Measurements from ENCODE around the gene SLC35F4. TPM values are rescaled to one million over a fixed set of nuclear protein-coding genes. Genes with fewer than 3 reads are reported as not detected.

Gene SLC35F4
- total and polyA plus RNA-seq, 12 donors = 0.22 TPM; not detected in 11

- WGBS, 4 donors = 60 to 64% (median 64%) methylated on average over 2 of the region's 2 CpGs
- Histone ChIP-seq H3K4me1 (replicated peaks in 1 of 2) (no peaks in the 10 kb centered on the region), H3K27me3 (no peaks in the 10 kb centered on the region), H3K27ac (no peak overlapping the region), H3K4me3 (no peak overlapping the region), H3K9me3 (replicated peaks in 1 of 3) (no peaks in the 10 kb centered on the region), H3K36me3 (replicated peaks in 1 of 2) (no peaks in the 10 kb centered on the region)
- intact Hi-C loops (cut with DNase I) = no loop called here
- DNase-seq = no peak
- TF ChIP-seq CTCF (IDR thresholded peaks at IDR 0.05) (no peak), POLR2A (IDR thresholded peaks at IDR 0.05) (no peak)
These were observed 53.8 kb downstream of the SLC35F4 start for GRCh38 chr14:57811998-57812546.

- intact Hi-C loops (cut with DNase I) = no loop called here
- Histone ChIP-seq H3K27ac (no peak overlapping the region), H3K36me3 (replicated peaks in 1 of 2) (no peaks in the 10 kb centered on the region), H3K4me1 (replicated peaks in 1 of 2) (no peaks in the 10 kb centered on the region), H3K27me3 (no peaks in the 10 kb centered on the region), H3K9me3 (replicated peaks in 1 of 3) (no peaks in the 10 kb centered on the region), H3K4me3 (no peak overlapping the region)
- no peak for DNase-seq
- no peak for TF ChIP-seq CTCF (IDR thresholded peaks at IDR 0.05)
- no peak for TF ChIP-seq POLR2A (IDR thresholded peaks at IDR 0.05)
- 26 to 30% (median 27%) methylated on average over 1 of the region's 1 CpG for WGBS, 4 donors
These were observed 56.1 kb downstream of the SLC35F4 start for GRCh38 chr14:57809808-57810207.

- H3K27me3 ChIP-seq = no peaks in the 10 kb centered on the region
- H3K9me3 ChIP-seq (replicated peaks in 1 of 3) = no peaks in the 10 kb centered on the region
- no peak overlapping the region for H3K4me3 ChIP-seq
- no peak for DNase-seq
- TF ChIP-seq CTCF (IDR thresholded peaks at IDR 0.05) (no peak), POLR2A (IDR thresholded peaks at IDR 0.05) (no peak)
- 57 to 89% (median 74%) methylated on average over 2 of the region's 2 CpGs for WGBS, 4 donors
- no peaks in the 10 kb centered on the region for H3K36me3 ChIP-seq (replicated peaks in 1 of 2)
- no peaks in the 10 kb centered on the region for H3K4me1 ChIP-seq (replicated peaks in 1 of 2)
- intact Hi-C loops (cut with DNase I) = no loop called here
- H3K27ac ChIP-seq = no peak overlapping the region
These were observed 68.7 kb downstream of the SLC35F4 start for GRCh38 chr14:57797160-57797559.

DNA sequence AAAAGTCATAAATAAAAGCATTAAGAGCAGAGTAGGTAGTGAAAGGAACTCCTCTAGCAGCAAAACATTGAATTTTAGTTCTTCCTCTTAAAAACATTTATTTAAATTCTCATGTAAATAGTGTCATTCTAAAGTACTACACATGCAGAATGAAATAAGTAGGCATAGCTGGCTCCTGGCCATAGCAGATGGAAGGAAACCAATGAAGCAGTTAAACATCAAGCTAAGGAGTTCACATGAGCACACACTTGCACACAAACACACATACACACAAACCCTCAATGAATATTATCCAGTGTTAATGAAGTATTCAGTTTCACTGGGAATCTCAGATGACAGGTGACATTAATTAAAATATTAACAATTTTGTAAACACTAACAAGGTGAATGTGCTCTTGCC is 69.3 kb downstream of the SLC35F4 start:
- no peaks in the 10 kb centered on the region for H3K36me3 ChIP-seq (replicated peaks in 1 of 2)
- H3K4me1 ChIP-seq (replicated peaks in 1 of 2) = no peaks in the 10 kb centered on the region

More for the DNA sequence above, 69.3 kb downstream of the SLC35F4 start:
- no peaks in the 10 kb centered on the region for H3K27me3 ChIP-seq
- intact Hi-C loops (cut with DNase I) = no loop called here
- no peak overlapping the region for H3K4me3 ChIP-seq
- H3K27ac ChIP-seq = no peak overlapping the region
- DNase-seq = no peak
- H3K9me3 ChIP-seq (replicated peaks in 1 of 3) = no peaks in the 10 kb centered on the region
- no peak for TF ChIP-seq POLR2A (IDR thresholded peaks at IDR 0.05)
- no peak for TF ChIP-seq CTCF (IDR thresholded peaks at IDR 0.05)

Data from adrenal gland (tissue), 12 donors.